H9 (cell line): Measurements from ENCODE around the gene ZNF638. TPM values are rescaled to one million over a fixed set of nuclear protein-coding genes. Genes with fewer than 3 reads are reported as not detected.

Source experiments
- DNase-seq: peaks from one replicate; pipeline ENCODE4 v3.0.0-alpha.2; 2017
- H2AFZ ChIP-seq: one replicate; pipeline ENCODE4 v1.6.1; 2013; ENCODE audit warnings: mild to moderate bottlenecking, low read length, control low read depth, moderate library complexity
- H2AK5ac ChIP-seq: 2 replicates; pipeline ENCODE4 v1.6.1; 2013; ENCODE audit warnings: low read length, control low read depth, mixed read lengths; ENCODE audit not compliant: insufficient read length
- H2BK120ac ChIP-seq: one replicate; pipeline ENCODE4 v1.6.1; 2013; ENCODE audit warnings: low read depth, mild to moderate bottlenecking, low read length, control low read depth, inconsistent platforms; ENCODE audit not compliant: poor library complexity, severe bottlenecking
- H2BK12ac ChIP-seq: 2 replicates; pipeline ENCODE4 v1.6.1; 2013; ENCODE audit warnings: low read length, control low read depth, mixed read lengths, low read depth; ENCODE audit not compliant: insufficient read length
- H2BK15ac ChIP-seq: 2 replicates; pipeline ENCODE4 v1.6.1; 2013; ENCODE audit warnings: low read depth, low read length, control low read depth
- H2BK20ac ChIP-seq: one replicate; pipeline ENCODE4 v1.6.1; 2013; ENCODE audit warnings: low read depth, mild to moderate bottlenecking, low read length, control low read depth, inconsistent platforms; ENCODE audit not compliant: poor library complexity, severe bottlenecking
- H2BK5ac ChIP-seq: 2 replicates; pipeline ENCODE4 v1.6.1; 2013; ENCODE audit warnings: low read length, control low read depth, mixed read lengths; ENCODE audit not compliant: insufficient read length
- H3K14ac ChIP-seq: 2 replicates; pipeline ENCODE4 v1.6.1; 2013; ENCODE audit warnings: low read length, control low read depth; ENCODE audit not compliant: insufficient read depth
- H3K18ac ChIP-seq: 2 replicates; pipeline ENCODE4 v1.6.1; 2013; ENCODE audit warnings: low read depth, mild to moderate bottlenecking, mixed read lengths, low read length, control low read depth; ENCODE audit not compliant: insufficient read length
- H3K23ac ChIP-seq: 2 replicates; pipeline ENCODE4 v1.6.1; 2013; ENCODE audit warnings: low read length, control low read depth, mixed read lengths, low read depth; ENCODE audit not compliant: insufficient read length
- H3K23me2 ChIP-seq: 2 replicates; pipeline ENCODE4 v1.6.1; 2013; ENCODE audit warnings: low read depth, mild to moderate bottlenecking, mixed read lengths, low read length, control low read depth; ENCODE audit not compliant: insufficient read length, poor library complexity, severe bottlenecking
- H3K27ac ChIP-seq: 2 replicates; pipeline ENCODE4 v1.5.1; 2013; ENCODE audit warnings: low read length, control low read depth, mixed read lengths, low read depth; ENCODE audit not compliant: insufficient read length
- H3K27me3 ChIP-seq: 2 replicates; pipeline ENCODE4 v1.6.1; 2013; ENCODE audit warnings: low read length, control low read depth, inconsistent platforms; ENCODE audit not compliant: insufficient read depth
- H3K4ac ChIP-seq: 2 replicates; pipeline ENCODE4 v1.6.1; 2013; ENCODE audit warnings: low read depth, mild to moderate bottlenecking, control low read depth, inconsistent platforms, low read length, moderate library complexity
- H3K4me1 ChIP-seq: 2 replicates; pipeline ENCODE4 v1.6.1; 2013; ENCODE audit warnings: low read length, control low read depth, inconsistent platforms; ENCODE audit not compliant: insufficient read depth
- H3K4me2 ChIP-seq: 2 replicates; pipeline ENCODE4 v1.6.1; 2013; ENCODE audit warnings: low read length, control low read depth, mixed read lengths; ENCODE audit not compliant: insufficient read length, insufficient read depth
- H3K56ac ChIP-seq: 2 replicates; pipeline ENCODE4 v1.6.1; 2013; ENCODE audit warnings: low read depth, mild to moderate bottlenecking, mixed read lengths, low read length, control low read depth; ENCODE audit not compliant: insufficient read length
- H3K79me1 ChIP-seq: 2 replicates; pipeline ENCODE4 v1.6.1; 2013; ENCODE audit warnings: low read depth, mild to moderate bottlenecking, moderate library complexity, low read length, control low read depth, inconsistent platforms; ENCODE audit not compliant: insufficient read depth, poor library complexity, severe bottlenecking
- H3K79me2 ChIP-seq: 2 replicates; pipeline ENCODE4 v1.6.1; 2013; ENCODE audit warnings: low read length, control low read depth, inconsistent platforms; ENCODE audit not compliant: insufficient read depth
- H3K9ac ChIP-seq: 2 replicates; pipeline ENCODE4 v1.6.1; 2013; ENCODE audit warnings: low read length, control low read depth, mixed read lengths; ENCODE audit not compliant: insufficient read length; ENCODE audit errors: extremely low read depth
- H3K9me3 ChIP-seq: one replicate; pipeline ENCODE4 v1.6.1; 2013; ENCODE audit warnings: low read depth, low read length, inconsistent platforms; ENCODE audit not compliant: control insufficient read depth
- H3T11ph ChIP-seq: one replicate; pipeline ENCODE4 v1.6.1; 2013; ENCODE audit warnings: mild to moderate bottlenecking, low read length, control low read depth, inconsistent platforms
- H4K20me1 ChIP-seq: one replicate; pipeline ENCODE4 v1.6.1; 2013; ENCODE audit not compliant: control insufficient read depth, insufficient read length, insufficient read depth
- H4K5ac ChIP-seq: 2 replicates; pipeline ENCODE4 v1.6.1; 2013; ENCODE audit warnings: low read depth, mild to moderate bottlenecking, mixed read lengths, low read length, control low read depth; ENCODE audit not compliant: insufficient read length
- H4K8ac ChIP-seq: replicated peaks from 2 replicates; pipeline ENCODE4 v1.6.1; 2013; ENCODE audit warnings: low read length, control low read depth, mixed read lengths, low read depth; ENCODE audit not compliant: insufficient read length
- H4K91ac ChIP-seq: 2 replicates; pipeline ENCODE4 v1.6.1; 2013; ENCODE audit warnings: low read depth, mild to moderate bottlenecking, moderate library complexity, mixed read lengths, low read length, control low read depth; ENCODE audit not compliant: insufficient read length
- H3K27ac Mint-ChIP-seq, 3 experiments: 2 replicates in 2 of 3; 3 replicates in 1 of 3; pipeline ENCODE4 v1.8.0; 2020 to 2021; ENCODE audit warnings: mixed read lengths in 3 of 3, mild to moderate bottlenecking in 1 of 3, moderate library complexity in 1 of 3
- H3K27me3 Mint-ChIP-seq: 2 replicates; pipeline ENCODE4 v1.8.0; 2021; ENCODE audit warnings: low read depth, mild to moderate bottlenecking, moderate library complexity, mixed read lengths
- H3K36me3 Mint-ChIP-seq, 3 experiments: 2 replicates in 2 of 3; 3 replicates in 1 of 3; pipeline ENCODE4 v1.8.0; 2020 to 2021; ENCODE audit warnings: low read depth in 3 of 3, mixed read lengths in 3 of 3; ENCODE audit not compliant: insufficient read depth in 1 of 3
- H3K4me1 Mint-ChIP-seq, 2 experiments: 2 replicates each; pipeline ENCODE4 v1.8.0; 2020; ENCODE audit warnings: mixed read lengths in 2 of 2
- H3K4me3 Mint-ChIP-seq, 2 experiments: 2 replicates in 1 of 2; 3 replicates in 1 of 2; pipeline ENCODE4 v1.8.0; 2020 to 2021; ENCODE audit warnings: mild to moderate bottlenecking in 2 of 2, mixed read lengths in 2 of 2, moderate library complexity in 1 of 2
- H3K9me3 Mint-ChIP-seq, 2 experiments: 2 replicates in 1 of 2; 3 replicates in 1 of 2; pipeline ENCODE4 v1.8.0; 2020; ENCODE audit warnings: mild to moderate bottlenecking in 2 of 2, mixed read lengths in 2 of 2, moderate library complexity in 1 of 2
- CTCF ChIP-seq: fragments of 200-600 bp; sonication (generic); conservative IDR thresholded peaks from 3 replicates; pipeline ENCODE4 v1.8.0; 2021; ENCODE audit warnings: antibody characterized with exemption, mild to moderate bottlenecking
- WGBS: extraction: QIAGEN DNeasy Blood & Tissue Kit; methylation state at CpG from one replicate; pipeline ENCODE4 v1.1.7; 2013; ENCODE audit warnings: missing lambda C conversion rate, low lambda C conversion rate, mixed read lengths; ENCODE audit not compliant: insufficient read length; ENCODE audit errors: extremely low coverage; 5-methylcytosine and 5-hydroxymethylcytosine counted together
- total RNA-seq: library from RNA; stranded (reverse); gene quantifications from 2 replicates; pipeline ENCODE4 v1.2.1, GENCODE V29; 2021

The ZNF638 gene
- total RNA-seq, 1 experiment from 2014 or later: 146 TPM

GRCh38 chr2:71348302-71348701 is 16.7 kb downstream of the ZNF638 start:
- no peak overlapping the region for H4K91ac ChIP-seq
- DNase-seq: no peak
- no peak overlapping the region for H3K14ac ChIP-seq
- H3K23me2 ChIP-seq: no peaks in the 10 kb centered on the region
- H3K4me2 ChIP-seq: no peak overlapping the region
- Mint-ChIP-seq H3K9me3 (no peaks in the 10 kb centered on the region), H3K4me3 (no peak overlapping the region), H3K36me3 (peaks cover 14 to 32% (median 28%) of the 10 kb centered on the region in 3 experiments; a peak in 6 of 7 replicates), H3K27ac (no peak overlapping the region), H3K27me3 (no peaks in the 10 kb centered on the region), H3K4me1 (no peaks in the 10 kb centered on the region; a peak in 1 of 4 replicates)
- H3K79me1 ChIP-seq: peaks cover 22% of the 10 kb centered on the region
- no peak overlapping the region for H3K56ac ChIP-seq
- no peak overlapping the region for H2BK12ac ChIP-seq
- H3K4ac ChIP-seq: no peak overlapping the region
- no peak overlapping the region for H3K23ac ChIP-seq
- H3K27me3 ChIP-seq: no peaks in the 10 kb centered on the region
- H4K8ac ChIP-seq: no peak overlapping the region
- H2BK5ac ChIP-seq: no peak overlapping the region
- no peaks in the 10 kb centered on the region for H3K4me1 ChIP-seq
- H2BK120ac ChIP-seq: no peak overlapping the region
- no peak overlapping the region for H2AK5ac ChIP-seq
- H3K79me2 ChIP-seq: peaks cover 25% of the 10 kb centered on the region; the same call in 1 of the 2 replicates
- no peaks in the 10 kb centered on the region for H3K9me3 ChIP-seq
- no peak overlapping the region for H3T11ph ChIP-seq
- no peaks in the 10 kb centered on the region for H4K20me1 ChIP-seq
- H2AFZ ChIP-seq: no peak overlapping the region
- no peak overlapping the region for H2BK15ac ChIP-seq
- H3K27ac ChIP-seq: no peak overlapping the region
- no peak overlapping the region for H3K18ac ChIP-seq
- no peak overlapping the region for H4K5ac ChIP-seq
- H3K9ac ChIP-seq: no peak overlapping the region
- WGBS: no CpG with 5 or more reads among the region's 3 CpGs
- TF ChIP-seq CTCF: no peak
- no peak overlapping the region for H2BK20ac ChIP-seq
